ENCODE data around the gene DOC2A. TPM values are rescaled to one million over a fixed set of nuclear protein-coding genes. Genes with fewer than 3 reads are reported as not detected.
A peak's percentile ranks its signal among the peaks of the same experiment; 100 is the strongest.
"Not testable (repeated sequence)": the region's sequence is repeated elsewhere in the genome, so short reads cannot be mapped to it uniquely, and the experiment has no call there.

DOC2A gene
- polyA plus RNA-seq, 10 donors, result 0.48 to 1.8 (median 0.92) TPM

DNA sequence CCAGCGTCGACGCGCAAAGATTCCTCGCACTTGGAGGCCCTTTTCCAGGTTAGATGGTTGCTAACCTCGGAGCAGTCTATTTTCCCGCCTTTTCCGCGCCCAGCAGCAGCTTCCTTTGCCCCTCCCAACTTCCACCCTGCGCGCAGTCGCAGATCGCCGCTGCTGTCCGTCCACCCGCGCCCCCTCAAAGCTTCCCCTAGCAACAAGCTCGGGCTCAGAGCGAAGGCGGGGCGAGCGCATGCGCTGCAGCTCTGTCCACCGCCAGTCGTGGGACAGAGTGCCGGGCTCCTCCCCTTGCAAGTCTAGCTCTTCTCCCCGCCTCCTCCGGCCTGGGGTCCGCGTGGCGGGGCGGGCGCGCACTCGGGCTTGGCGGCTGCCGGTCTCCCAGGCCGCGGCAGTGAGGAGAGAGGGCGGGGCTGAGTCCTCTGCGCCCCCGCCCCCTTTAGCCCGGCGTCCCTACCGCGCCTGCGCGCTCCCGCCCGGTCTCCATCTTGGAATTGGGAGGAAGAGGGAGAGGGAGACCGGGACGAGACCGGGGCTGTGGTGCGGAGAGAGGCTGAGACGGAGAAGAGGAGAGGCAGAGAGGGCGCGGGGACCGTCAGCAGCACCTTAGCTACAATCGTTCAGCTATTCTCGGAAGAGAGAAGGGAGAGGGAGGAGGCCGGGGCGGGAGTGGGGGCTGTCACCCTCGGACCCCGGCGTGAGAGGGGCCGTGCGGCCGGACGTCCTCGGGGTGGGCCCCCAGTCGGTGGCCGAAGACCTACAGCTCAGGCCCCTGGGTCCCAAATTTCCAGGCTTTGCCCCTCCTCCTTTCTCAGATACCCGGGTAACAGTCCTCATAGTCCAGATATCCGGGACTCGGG, 37.2 kb downstream of the DOC2A start, which contains the start of gene TAOK2:
Gene TAOK2 (plus strand): TSS at position 485 of the 863 bp plus-strand sequence. CDS start 3,905 bp downstream, outside the sequence.
- peak; percentile 99 to 100 (median 99) for DNase-seq

- DNase-seq, result no peak
Measured at GRCh38 chr16:29972992-29973383, 37.8 kb downstream of the DOC2A start.

- DNase-seq, result no peak
Measured at GRCh38 chr16:29972500-29972899, 38.3 kb downstream of the DOC2A start.

DNA sequence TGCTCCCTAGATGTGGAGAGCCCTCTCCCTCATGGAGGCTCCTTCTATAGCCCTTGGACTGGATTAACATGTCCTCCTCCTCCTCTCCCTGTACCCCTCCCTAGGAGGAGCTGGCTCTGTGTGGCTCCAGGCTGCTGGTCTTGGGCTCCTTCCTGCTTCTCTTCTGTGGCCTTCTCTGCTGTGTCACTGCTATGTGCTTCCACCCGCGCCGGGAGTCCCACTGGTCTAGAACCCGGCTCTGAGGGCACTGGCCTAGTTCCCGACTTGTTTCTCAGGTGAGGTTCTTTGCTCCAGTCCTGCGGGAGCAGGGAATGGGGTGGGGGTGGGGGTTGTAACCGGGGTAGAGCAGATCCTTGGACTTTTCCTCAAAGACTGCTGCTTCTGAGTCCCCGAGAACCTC, 39.5 kb downstream of the DOC2A start:
- DNase-seq, result no peak

- no peak for DNase-seq
Measured at GRCh38 chr16:29968205-29968604, 42.6 kb downstream of the DOC2A start.

DNA sequence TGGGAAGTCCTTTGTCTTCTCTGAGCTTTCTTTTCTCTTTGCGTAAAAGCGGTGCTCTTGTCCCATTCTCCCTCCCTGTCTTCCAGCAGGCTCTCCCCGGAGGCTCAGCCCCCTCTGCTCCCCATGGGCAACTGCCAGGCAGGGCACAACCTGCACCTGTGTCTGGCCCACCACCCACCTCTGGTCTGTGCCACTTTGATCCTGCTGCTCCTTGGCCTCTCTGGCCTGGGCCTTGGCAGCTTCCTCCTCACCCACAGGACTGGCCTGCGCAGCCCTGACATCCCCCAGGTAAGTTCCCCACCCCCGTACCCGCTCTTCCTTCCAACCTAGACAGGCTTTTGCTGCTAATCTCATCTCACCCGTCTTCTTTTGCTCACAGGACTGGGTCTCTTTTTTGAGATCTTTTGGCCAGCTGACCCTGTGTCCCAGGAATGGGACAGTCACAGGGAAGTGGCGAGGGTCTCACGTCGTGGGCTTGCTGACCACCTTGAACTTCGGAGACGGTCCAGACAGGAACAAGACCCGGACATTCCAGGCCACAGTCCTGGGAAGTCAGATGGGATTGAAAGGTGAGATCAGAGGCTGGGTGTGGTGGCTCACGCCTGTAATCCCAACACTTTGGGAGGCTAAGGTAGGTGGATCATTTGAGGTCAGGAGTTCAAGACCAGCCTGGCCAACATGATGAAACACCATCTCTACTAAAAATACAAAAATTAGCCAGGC, 47.6 kb downstream of the DOC2A start:
- no peak for DNase-seq

DNA sequence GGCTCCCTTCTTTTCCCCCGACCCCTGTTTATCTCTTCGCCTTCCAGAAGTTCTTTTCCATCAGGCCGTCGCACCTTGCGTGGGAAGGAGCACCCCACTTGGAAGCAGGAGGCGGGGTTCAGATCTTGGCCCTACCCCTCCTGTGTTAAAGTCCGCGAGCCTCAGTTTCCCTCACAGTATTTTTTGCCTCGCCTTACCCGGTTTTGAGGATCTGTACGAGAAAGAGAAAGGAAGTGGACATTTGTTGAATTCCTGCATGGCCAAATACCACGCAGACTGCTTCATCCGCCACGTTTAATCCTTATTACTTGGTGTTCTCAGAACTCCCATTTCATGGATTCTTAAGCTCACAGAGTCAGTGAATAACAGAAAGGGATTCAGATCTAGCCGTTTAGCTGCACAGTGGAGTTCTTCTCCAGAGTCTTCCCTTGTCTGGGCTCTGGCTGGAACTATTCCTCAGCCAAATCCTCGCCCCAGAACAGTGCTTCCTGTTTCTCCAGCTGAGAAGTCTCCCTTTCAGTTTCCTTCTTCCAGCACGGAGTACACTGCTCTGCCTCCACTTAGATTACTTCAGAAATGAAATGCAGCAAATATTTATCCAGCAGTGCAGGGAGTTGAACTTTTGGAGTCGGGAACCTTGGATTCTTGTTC, 48.4 kb downstream of the DOC2A start:
- DNase-seq, result peak in 2 of 3 donors; percentile 56 to 74

DNA sequence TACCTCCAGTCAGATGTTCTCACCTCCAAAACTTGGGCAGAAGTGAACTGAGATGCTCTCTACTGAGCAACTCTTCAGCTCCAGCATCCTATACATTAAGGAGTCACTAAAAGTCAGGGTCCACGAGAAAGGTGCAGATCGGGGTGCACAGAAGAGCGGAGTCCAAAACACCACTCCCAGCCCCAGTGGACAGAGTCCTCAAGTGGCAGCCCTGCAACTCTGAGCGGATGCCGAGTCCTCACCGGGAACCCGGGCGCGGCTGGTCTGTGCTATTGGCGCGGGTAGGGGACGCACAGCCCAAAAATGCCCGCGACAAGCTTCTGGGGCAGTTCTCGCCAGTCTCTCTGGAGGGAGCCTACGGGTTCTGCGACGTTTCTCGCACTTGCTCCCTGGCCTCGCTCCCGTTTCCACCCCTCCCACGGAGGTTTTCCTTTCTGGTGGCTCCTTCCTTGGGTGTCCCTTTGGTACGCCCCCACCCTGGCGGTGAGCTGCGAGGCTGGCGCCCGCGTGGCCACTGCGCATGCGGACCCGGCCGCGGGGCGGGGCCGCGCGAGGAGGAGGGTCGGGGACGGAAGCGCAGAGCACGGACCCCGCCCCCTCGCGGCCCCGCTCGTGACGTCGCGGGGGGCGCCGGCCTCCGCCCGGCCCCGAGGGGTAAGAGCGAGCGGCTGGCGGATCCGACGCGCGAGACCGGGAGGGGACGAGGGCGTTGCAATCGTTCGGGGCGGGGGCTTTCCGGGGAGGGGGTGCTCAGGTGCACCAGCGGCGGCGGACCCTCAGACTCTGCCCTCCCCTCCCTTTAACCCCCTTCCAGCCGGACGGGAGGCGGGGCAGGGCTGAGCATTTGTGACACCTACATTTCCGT, 49.1 kb downstream of the DOC2A start, which contains the start of gene TMEM219:
Gene TMEM219 (plus strand): TSS at position 601 of the 865 bp plus-strand sequence. CDS start 1,065 bp downstream, outside the sequence.
- peak; percentile 93 to 97 (median 96) for DNase-seq

GRCh38 chr16:29961127-29961478, 49.7 kb downstream of the DOC2A start:
- DNase-seq, result peak in 1 of 3 donors; percentile 26

- DNase-seq, result not testable (repeated sequence)
Measured at GRCh38 chr16:29959821-29960220, 51.0 kb downstream of the DOC2A start.

DNA sequence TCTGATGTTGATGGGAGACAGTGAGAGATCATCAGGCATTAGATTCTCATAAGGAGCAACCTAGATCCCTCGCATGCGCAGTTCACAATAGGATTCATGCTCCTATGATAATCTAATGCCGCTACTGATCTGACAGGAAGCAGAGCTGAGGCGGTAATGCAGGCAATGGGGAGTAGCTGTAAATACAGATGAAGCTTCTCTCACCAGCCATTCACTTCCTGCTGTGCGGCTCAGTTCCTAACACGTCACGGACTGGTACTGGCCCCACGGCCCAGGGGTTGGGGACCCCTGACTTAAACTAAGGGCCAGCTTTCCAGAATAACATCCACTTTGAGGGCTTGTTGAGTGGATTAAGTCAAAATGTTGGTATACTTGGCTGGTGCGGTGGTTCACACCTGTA, 51.5 kb downstream of the DOC2A start:
- DNase-seq, result no peak

DNA sequence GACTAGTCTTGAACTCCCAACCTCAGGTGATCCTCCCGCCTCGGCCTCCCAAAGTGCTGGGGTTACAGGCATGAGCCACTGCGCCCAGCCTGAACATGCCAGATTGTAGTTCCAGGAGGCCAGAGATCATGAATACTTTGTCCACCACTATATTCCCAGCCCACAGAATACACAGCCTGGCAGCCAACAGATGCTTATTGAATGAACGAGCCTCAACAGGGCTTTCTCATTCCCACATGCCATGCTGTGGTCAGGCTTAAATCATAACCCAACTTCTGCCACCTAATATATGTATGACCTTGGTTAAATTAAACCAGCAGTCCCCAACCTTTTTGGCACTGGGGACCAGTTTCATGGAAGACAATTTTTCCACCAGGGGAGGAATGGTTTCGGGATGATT, 52.1 kb downstream of the DOC2A start:
- DNase-seq, result no peak

Other genes with a start within 250 kb of the DOC2A start
- under 1 TPM in 1 of 10 donors, not detected in 9; 0.07 TPM for gene ZG16, start 232.8 kb downstream of the DOC2A start, polyA plus RNA-seq (ENCODE audit: insufficient read length in 10 of 10)
- 10 to 100 TPM; 25.2 to 51.3 (median 29.4) TPM for gene KIF22, start 220.3 kb downstream of the DOC2A start, polyA plus RNA-seq (ENCODE audit: insufficient read length in 10 of 10)
- gene MAZ, start 204.5 kb downstream of the DOC2A start, polyA plus RNA-seq (ENCODE audit: insufficient read length in 10 of 10), result 100 to 1,000 TPM; 191 to 282 (median 243) TPM
- gene PRRT2, start 198.8 kb downstream of the DOC2A start, polyA plus RNA-seq (ENCODE audit: insufficient read length in 10 of 10), result 10 to 100 TPM in 9 of 10 donors, 1 to 10 TPM in 1; 8.4 to 28.3 (median 12.6) TPM
- 10 to 100 TPM; 21.5 to 37.3 (median 28.2) TPM for gene PAGR1, start 194.9 kb downstream of the DOC2A start, polyA plus RNA-seq (ENCODE audit: insufficient read length in 10 of 10)
- 10 to 100 TPM; 15.8 to 31.4 (median 18.7) TPM for gene MVP, start 190.6 kb downstream of the DOC2A start, polyA plus RNA-seq (ENCODE audit: insufficient read length in 10 of 10)
- gene CDIPT, start 147.8 kb downstream of the DOC2A start, polyA plus RNA-seq (ENCODE audit: insufficient read length in 10 of 10), result 10 to 100 TPM; 31.4 to 50.1 (median 38.6) TPM
- 1 to 10 TPM in 9 of 10 donors, under 1 TPM in 1; 0.87 to 4.2 (median 1.8) TPM for gene SEZ6L2, start 111.5 kb downstream of the DOC2A start, polyA plus RNA-seq (ENCODE audit: insufficient read length in 10 of 10)
- gene ASPHD1, start 110.5 kb downstream of the DOC2A start, polyA plus RNA-seq (ENCODE audit: insufficient read length in 10 of 10), result under 1 TPM; 0.19 to 0.79 (median 0.46) TPM
- gene KCTD13, start 84.8 kb downstream of the DOC2A start, polyA plus RNA-seq (ENCODE audit: insufficient read length in 10 of 10), result 10 to 100 TPM in 5 of 10 donors, 1 to 10 TPM in 5; 7.8 to 14.5 (median 9.9) TPM
- 10 to 100 TPM; 54.7 to 68.3 (median 61.6) TPM for gene TMEM219, start 48.9 kb downstream of the DOC2A start, polyA plus RNA-seq (ENCODE audit: insufficient read length in 10 of 10)
- 10 to 100 TPM; 25.1 to 39.2 (median 32.9) TPM for gene TAOK2, start 37.2 kb downstream of the DOC2A start, polyA plus RNA-seq (ENCODE audit: insufficient read length in 10 of 10)
- 10 to 100 TPM in 9 of 10 donors, 1 to 10 TPM in 1; 9.5 to 19.3 (median 12.7) TPM for gene HIRIP3, start 15.4 kb downstream of the DOC2A start, polyA plus RNA-seq (ENCODE audit: insufficient read length in 10 of 10)
- gene INO80E, start 14.8 kb downstream of the DOC2A start, polyA plus RNA-seq (ENCODE audit: insufficient read length in 10 of 10), result 10 to 100 TPM; 26.6 to 41.4 (median 30.4) TPM
- not detected for gene C16orf92, start 12.2 kb upstream of the DOC2A start, polyA plus RNA-seq (ENCODE audit: insufficient read length in 10 of 10)
- gene TLCD3B, start 20.2 kb upstream of the DOC2A start, polyA plus RNA-seq (ENCODE audit: insufficient read length in 10 of 10), result 1 to 10 TPM in 3 of 10 donors, under 1 TPM in 7; 0.44 to 1.9 (median 0.95) TPM
- gene ALDOA, start 54.7 kb upstream of the DOC2A start, polyA plus RNA-seq (ENCODE audit: insufficient read length in 10 of 10), result 1,000 to 10,000 TPM; 1,170 to 2,766 (median 2,118) TPM
- gene PPP4C, start 65.0 kb upstream of the DOC2A start, polyA plus RNA-seq (ENCODE audit: insufficient read length in 10 of 10), result 10 to 100 TPM; 44.3 to 78.8 (median 57.1) TPM
- under 1 TPM; 0.32 to 0.82 (median 0.56) TPM for gene TBX6, start 80.9 kb upstream of the DOC2A start, polyA plus RNA-seq (ENCODE audit: insufficient read length in 10 of 10)
- 10 to 100 TPM; 22.6 to 34.3 (median 27.0) TPM for gene YPEL3, start 85.2 kb upstream of the DOC2A start, polyA plus RNA-seq (ENCODE audit: insufficient read length in 10 of 10)
- gene GDPD3, start 102.5 kb upstream of the DOC2A start, polyA plus RNA-seq (ENCODE audit: insufficient read length in 10 of 10), result 1 to 10 TPM; 3.9 to 9.5 (median 5.3) TPM
- 10 to 100 TPM; 35.8 to 50.2 (median 44.2) TPM for gene MAPK3, start 112.2 kb upstream of the DOC2A start, polyA plus RNA-seq (ENCODE audit: insufficient read length in 10 of 10)
- gene CORO1A, start 172.6 kb upstream of the DOC2A start, polyA plus RNA-seq (ENCODE audit: insufficient read length in 10 of 10), result 10 to 100 TPM; 10.2 to 65.9 (median 16.0) TPM
- gene BOLA2B, start 182.6 kb upstream of the DOC2A start, polyA plus RNA-seq (ENCODE audit: insufficient read length in 10 of 10), result 10 to 100 TPM; 14.1 to 35.4 (median 23.4) TPM
- 10 to 100 TPM; 10.4 to 24.7 (median 15.7) TPM for gene SLX1A, start 182.8 kb upstream of the DOC2A start, polyA plus RNA-seq (ENCODE audit: insufficient read length in 10 of 10)
- 1 to 10 TPM; 1.5 to 6.4 (median 2.9) TPM for gene SULT1A3, start 188.2 kb upstream of the DOC2A start, polyA plus RNA-seq (ENCODE audit: insufficient read length in 10 of 10)
- gene NPIPB13, start 237.5 kb upstream of the DOC2A start, polyA plus RNA-seq (ENCODE audit: insufficient read length in 10 of 10), result 10 to 100 TPM in 4 of 10 donors, 1 to 10 TPM in 6; 1.9 to 29.3 (median 4.3) TPM